Upper lobe of left lung (tissue), 4 donors: ENCODE data around the gene CHSY3.

Experiments used
- POLR2A ChIP-seq, 4 donors: fragments of 450-650 bp; IDR thresholded peaks; one replicate each; pipeline ENCODE4 v1.5.1; 2016 to 2017; ENCODE audit warnings: antibody characterized with exemption in 4 of 4, mild to moderate bottlenecking in 2 of 4
- POLR2AphosphoS5 ChIP-seq, 2 donors: sonication (generic); formaldehyde crosslinking; IDR thresholded peaks; one replicate each; pipeline ENCODE4 v1.5.1; 2017; ENCODE audit warnings: antibody characterized with exemption in 2 of 2

DNA sequence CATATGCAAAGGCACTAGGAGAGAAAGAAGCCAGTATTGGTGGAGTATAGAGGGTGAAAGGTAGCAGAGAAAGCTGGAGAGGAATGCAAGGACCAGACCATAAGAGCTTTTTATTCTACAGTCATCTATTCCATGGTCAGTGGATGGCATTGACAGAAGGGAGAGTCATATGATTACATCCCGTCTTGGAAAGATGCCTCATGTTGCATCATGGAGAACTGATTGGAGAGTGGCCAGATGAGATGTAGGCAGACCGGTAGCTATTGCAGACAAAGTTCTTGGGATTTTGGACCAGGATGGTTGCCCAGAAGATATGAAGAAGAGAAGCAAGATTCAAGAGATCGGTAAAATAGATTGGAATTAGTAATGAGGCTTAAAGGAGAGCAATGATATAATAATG, 260.7 kb downstream of the CHSY3 start:
- TF ChIP-seq POLR2AphosphoS5 (IDR thresholded peaks at IDR 0.05) (no peak), POLR2A (IDR thresholded peaks at IDR 0.05) (no peak)
